Prostate gland (tissue), 2 donors: Measurements from ENCODE around the gene PKN3.

ENCODE experiments used
- POLR2A ChIP-seq: fragments of 450-650 bp; IDR thresholded peaks from one replicate; pipeline ENCODE4 v1.6.1; 2016; ENCODE audit warnings: antibody characterized with exemption, mild to moderate bottlenecking
- POLR2AphosphoS5 ChIP-seq: sonication (generic); formaldehyde crosslinking; IDR thresholded peaks from one replicate; pipeline ENCODE4 v1.6.1; 2017; ENCODE audit warnings: antibody characterized with exemption
- TF ChIP-seq, protein P1 (sequence below), 4 experiments: fragments of 200-600 bp in 2 of 4; fragments of 450-650 bp in 2 of 4; sonication (generic) in 2 of 4; IDR thresholded peaks; 1 replicate in 3 of 4; 2 replicates in 1 of 4; pipeline ENCODE4 v1.5.1; 2016 to 2019; ENCODE audit warnings: antibody characterized with exemption in 4 of 4, mild to moderate bottlenecking in 2 of 4, moderate library complexity in 2 of 4

GRCh38 chr9:128653908-128654307 is 48.4 kb upstream of the PKN3 start:
- TF ChIP-seq, protein P1, sequence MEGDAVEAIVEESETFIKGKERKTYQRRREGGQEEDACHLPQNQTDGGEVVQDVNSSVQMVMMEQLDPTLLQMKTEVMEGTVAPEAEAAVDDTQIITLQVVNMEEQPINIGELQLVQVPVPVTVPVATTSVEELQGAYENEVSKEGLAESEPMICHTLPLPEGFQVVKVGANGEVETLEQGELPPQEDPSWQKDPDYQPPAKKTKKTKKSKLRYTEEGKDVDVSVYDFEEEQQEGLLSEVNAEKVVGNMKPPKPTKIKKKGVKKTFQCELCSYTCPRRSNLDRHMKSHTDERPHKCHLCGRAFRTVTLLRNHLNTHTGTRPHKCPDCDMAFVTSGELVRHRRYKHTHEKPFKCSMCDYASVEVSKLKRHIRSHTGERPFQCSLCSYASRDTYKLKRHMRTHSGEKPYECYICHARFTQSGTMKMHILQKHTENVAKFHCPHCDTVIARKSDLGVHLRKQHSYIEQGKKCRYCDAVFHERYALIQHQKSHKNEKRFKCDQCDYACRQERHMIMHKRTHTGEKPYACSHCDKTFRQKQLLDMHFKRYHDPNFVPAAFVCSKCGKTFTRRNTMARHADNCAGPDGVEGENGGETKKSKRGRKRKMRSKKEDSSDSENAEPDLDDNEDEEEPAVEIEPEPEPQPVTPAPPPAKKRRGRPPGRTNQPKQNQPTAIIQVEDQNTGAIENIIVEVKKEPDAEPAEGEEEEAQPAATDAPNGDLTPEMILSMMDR (IDR thresholded peaks at IDR 0.05): no peak
- TF ChIP-seq POLR2A: no peak
- no peak for TF ChIP-seq POLR2AphosphoS5
